ENCODE results near the gene RINL. TPM values are rescaled to one million over a fixed set of nuclear protein-coding genes. Genes with fewer than 3 reads are reported as not detected.
A peak's percentile ranks its signal among the peaks of the same experiment; 100 is the strongest.
"Not testable (repeated sequence)": the region's sequence is repeated elsewhere in the genome, so short reads cannot be mapped to it uniquely, and the experiment has no call there.

The RINL gene
- total RNA-seq, 2 donors from 2014 or later: 105 to 137 TPM

DNA sequence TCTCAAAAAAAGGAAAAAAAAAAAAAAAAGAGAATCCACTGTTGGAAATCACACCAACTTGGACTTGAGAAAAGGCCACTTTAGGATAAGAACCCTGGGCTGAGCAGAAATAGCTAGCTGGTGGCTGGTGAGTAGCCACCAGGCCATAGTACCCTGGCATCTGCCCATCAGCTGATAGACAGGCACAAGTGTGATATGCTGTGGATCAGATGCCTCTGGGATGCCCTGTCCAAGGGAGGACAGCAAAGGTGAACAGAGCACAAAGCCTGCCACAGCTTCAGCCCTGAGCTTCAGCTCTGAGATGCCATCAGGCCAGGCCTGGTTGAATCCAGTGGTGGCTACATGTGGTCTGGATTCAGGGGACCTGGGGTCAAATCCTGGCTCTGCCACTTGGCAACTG is 12.6 kb upstream of the RINL start:
- Mint-ChIP-seq H3K36me3 (no peaks in the 10 kb centered on the region), H3K27ac (no peak overlapping the region), H3K9me3 (no peaks in the 10 kb centered on the region)
- ATAC-seq (no peak), DNase-seq (ENCODE audit: low spot score in 2 of 2) (no peak)

DNA sequence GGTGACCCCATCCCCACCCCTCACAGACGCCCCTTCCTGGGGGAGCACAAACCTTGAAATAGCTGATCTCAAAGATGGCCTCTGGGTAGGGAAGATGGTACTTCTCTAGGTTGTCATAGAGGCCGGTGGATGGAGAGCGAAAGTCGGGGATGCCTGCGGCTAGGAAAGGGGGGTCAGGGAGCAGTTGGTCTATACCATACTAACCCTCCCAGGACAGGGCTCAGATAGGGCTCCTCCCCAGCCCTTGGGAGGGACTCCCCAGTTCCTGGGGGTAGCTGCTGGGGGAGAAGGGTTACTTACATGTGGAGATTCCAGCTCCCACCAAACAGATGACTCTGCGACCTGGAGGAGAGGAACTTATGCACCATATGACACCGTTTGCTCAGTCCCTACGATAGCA is 11.7 kb upstream of the RINL start:
- Mint-ChIP-seq H3K9me3 (no peaks in the 10 kb centered on the region), H3K27ac (no peak overlapping the region), H3K36me3 (no peaks in the 10 kb centered on the region)
- ATAC-seq (no peak), DNase-seq (ENCODE audit: low spot score in 2 of 2) (no peak)

DNA sequence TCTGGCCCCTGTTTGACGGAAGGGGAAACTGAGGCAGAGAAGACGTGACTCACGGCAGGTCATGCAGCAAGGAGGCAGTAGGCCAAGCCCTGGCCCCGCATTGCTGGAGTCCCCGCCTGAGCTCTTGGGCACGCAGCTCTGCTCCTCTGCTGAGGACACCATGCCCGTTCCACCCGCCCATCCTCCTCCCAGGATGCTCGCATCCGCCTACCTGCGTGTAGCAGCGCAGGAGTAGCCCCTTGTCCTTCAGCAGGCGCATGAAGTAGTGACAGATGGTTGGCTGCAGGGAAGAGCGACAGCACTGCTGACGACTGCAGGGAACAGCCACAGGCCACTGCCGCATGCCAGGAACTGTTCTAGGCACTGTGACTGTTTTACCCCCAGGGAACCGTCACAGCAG is 10.8 kb upstream of the RINL start:
- Mint-ChIP-seq H3K36me3 (no peaks in the 10 kb centered on the region), H3K27ac (no peak overlapping the region), H3K9me3 (no peaks in the 10 kb centered on the region)
- no peak for ATAC-seq
- no peak for DNase-seq (ENCODE audit: low spot score in 2 of 2)

DNA sequence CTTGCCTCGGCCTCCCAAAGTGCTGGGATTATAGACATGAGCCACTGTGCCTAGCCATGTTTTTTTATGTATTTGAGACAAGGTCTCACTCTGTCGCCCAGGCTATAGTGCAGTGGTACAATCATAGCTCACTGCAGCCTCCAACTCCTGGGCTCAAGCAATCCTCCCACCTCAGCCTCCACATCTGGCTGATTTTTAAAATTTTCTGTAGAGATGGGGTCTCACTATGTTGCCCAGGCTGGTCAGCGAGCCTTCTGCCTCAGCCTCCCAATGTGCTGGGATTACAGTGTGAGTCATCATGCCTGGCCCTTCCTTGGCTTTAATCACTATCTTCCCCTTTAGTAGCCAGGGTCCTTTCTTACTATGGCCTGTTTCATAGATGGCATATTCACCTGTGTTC is 6.6 kb upstream of the RINL start:
- peak overlapping the region in 1 of 2 donors; percentile 22 for H3K27ac Mint-ChIP-seq
- not testable (repeated sequence) for ATAC-seq; H3K9me3 Mint-ChIP-seq; DNase-seq (ENCODE audit: low spot score in 2 of 2); H3K36me3 Mint-ChIP-seq

DNA sequence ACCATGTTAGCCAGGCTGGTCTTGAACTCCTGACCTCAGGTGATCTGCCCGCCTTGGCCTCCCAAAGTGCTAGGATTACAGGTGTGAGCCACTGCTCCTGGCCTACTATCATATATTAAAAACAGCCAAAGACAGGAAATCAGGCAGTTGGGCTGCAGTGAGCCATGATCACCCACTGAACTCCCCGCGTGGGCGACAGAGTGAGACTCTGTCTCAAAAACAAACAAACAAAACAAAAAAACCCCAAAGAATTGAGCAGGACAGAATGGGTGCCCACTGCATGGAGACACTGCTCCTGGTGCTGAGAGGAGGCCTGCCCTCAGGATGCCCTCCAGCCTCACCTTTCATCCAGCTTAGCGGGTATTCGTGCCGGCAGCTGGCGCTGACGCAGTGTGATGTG is 5.2 kb upstream of the RINL start:
- Mint-ChIP-seq H3K27ac (peak overlapping the region; percentile 12 to 71), H3K36me3 (peaks cover 0 to 4% of the 10 kb centered on the region in 2 donors), H3K9me3 (no peaks in the 10 kb centered on the region)
- ATAC-seq (no peak), DNase-seq (ENCODE audit: low spot score in 2 of 2) (no peak)

DNA sequence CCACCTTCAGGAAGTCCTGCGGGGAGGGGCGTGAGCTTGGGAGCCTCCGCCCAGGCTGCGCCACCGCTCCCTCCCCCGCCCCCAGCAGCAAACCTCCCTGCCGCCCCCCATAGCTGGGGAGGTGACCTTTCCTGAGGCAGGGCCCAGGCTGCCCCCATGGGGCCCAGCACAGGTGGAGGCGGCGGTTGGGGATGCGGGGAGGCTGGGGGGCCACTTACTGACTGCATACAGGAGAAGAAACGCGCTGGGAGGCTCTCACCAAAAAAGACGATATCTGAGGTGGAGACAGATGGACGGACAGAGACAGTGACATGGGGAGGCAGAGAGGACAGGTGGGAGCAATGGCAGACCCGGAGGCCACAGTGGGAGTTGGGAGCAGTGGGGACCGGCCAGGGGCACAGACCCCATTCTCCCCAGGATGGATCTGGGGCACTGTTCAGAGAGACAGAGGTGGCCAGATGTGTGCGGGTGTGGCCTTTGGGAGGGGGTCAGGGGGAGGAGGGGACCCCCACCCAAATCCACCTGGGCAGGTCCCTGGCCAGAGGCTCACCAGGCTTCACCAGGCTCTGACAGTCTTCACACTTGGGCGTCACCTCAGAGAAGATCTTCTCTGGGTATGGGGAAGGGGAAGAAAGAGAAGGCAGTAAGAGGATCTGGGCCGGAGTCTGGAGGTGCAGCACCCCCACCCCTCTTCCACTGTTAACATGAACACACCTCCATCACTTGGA is 3.0 kb upstream of the RINL start:
- Mint-ChIP-seq H3K36me3 (peaks cover 4 to 5% of the 10 kb centered on the region in 2 donors), H3K9me3 (no peaks in the 10 kb centered on the region), H3K27ac (peak overlapping the region; percentile 66 to 74)
- ATAC-seq (no peak), DNase-seq (ENCODE audit: low spot score in 2 of 2) (no peak)

DNA sequence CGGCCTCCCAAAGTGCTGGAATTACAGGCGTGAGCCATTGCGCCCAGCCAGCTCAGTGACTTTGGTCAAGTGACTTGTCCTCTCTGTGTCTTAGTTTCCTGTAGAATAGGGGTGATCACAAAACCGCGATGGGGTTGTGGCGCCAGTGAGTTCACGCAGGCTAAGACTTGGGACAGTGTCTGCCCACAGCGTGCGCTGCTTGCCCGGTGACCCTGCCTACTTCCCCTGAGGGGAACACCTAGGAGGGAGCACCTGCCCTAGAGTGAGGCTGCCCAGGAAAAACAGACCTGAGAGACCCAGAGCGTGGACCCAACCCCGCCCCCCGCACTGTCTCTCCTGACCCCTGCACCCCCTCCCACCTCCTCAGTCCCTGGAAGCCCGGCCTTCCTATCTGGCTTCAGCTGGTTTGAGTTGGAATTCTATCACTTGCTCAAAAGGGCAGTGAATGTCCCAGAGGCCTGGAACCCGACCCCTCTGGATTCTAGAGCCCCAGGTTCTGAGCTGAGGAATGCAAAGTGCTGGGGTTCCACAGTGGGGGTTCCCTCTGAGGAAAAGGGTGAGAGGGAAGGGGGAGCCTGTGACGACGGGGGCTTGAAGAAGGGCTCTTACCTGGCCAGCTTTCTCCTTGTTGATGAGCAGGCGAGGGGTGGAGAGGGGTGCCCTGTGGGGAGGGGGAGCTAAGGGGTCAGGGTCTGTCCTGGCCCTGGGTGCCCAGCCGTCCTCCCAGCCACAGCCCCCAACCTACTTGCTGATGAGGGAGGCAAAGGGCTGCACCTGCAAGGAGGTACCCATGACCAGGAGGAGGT is 2.2 kb upstream of the RINL start:
- DNase-seq (ENCODE audit: low spot score in 2 of 2): no peak
- H3K27ac Mint-ChIP-seq: peak overlapping the region; percentile 74 to 90

DNA sequence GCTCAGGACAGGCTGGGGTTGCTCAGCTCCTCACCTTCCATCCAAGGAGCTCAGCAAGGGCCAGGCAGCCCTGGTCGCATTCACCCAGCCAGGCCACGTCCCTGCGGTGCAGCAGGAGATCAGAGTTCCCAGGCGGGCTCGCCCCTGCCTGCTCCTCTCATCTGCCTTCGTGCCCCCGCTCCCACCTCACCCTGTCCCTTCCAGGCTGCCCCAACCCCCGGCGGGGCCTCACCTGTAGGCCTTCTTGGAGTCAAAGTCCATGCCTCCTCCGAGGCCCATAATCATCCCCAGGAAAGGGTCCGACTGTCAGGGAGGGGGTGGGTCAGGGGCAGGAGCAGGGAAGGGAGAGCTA is 1.3 kb upstream of the RINL start:
- Mint-ChIP-seq H3K9me3 (no peaks in the 10 kb centered on the region), H3K36me3 (peaks cover 5 to 7% of the 10 kb centered on the region in 2 donors), H3K27ac (peak overlapping the region; percentile 90 to 100)
- ATAC-seq: no peak
- no peak for DNase-seq (ENCODE audit: low spot score in 2 of 2)

More for the DNA sequence above, 2.2 kb upstream of the RINL start:
- no peak for ATAC-seq
- no peaks in the 10 kb centered on the region for H3K9me3 Mint-ChIP-seq
- H3K36me3 Mint-ChIP-seq: peaks cover 5 to 7% of the 10 kb centered on the region in 2 donors

DNA sequence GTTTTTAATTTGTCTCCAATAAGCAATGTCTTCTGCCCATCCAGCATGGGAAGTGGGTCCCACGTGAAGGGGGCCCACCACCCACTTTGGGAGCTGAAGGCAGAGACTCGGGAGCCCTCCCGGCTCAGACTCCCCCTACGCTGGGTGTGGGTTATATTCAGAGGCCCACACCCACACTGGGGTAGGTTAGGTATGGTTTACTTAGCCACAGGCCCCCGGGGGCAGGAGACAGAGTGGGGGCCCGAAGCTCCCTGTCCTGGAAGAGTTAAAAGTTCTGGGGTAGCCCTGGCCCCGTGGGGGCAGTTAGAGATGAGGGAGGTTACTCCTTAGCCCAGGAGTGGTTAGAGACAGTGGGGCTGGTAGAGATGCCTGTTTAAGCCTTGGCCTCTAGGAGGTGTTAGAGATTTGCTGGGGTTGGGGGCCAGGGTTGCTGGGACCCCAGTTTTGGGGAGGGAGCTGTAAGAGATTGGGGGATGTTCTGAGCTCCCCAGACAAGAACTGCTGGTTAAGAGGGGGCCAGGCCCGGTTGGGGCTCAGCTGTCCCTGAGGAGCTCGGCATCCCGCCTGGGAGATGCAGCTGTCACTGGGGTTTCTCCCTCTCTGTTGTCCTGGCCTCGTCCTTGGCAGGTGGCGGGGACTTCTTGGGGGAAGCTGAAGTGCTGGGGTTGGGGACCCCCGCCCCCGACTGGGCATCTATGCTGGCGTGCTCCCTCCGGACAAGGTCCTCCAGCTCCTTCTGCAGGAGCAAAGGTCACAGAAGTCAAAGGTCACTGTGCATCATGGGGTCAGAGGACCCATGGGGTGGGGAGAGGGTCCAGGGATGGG is 712 bp upstream of the RINL start:
- peaks cover 5 to 7% of the 10 kb centered on the region in 2 donors for H3K36me3 Mint-ChIP-seq
- DNase-seq (ENCODE audit: low spot score in 2 of 2): no peak
- H3K27ac Mint-ChIP-seq: peak overlapping the region; percentile 98 to 100
- no peaks in the 10 kb centered on the region for H3K9me3 Mint-ChIP-seq
- ATAC-seq: peak; percentile 13 to 37

DNA sequence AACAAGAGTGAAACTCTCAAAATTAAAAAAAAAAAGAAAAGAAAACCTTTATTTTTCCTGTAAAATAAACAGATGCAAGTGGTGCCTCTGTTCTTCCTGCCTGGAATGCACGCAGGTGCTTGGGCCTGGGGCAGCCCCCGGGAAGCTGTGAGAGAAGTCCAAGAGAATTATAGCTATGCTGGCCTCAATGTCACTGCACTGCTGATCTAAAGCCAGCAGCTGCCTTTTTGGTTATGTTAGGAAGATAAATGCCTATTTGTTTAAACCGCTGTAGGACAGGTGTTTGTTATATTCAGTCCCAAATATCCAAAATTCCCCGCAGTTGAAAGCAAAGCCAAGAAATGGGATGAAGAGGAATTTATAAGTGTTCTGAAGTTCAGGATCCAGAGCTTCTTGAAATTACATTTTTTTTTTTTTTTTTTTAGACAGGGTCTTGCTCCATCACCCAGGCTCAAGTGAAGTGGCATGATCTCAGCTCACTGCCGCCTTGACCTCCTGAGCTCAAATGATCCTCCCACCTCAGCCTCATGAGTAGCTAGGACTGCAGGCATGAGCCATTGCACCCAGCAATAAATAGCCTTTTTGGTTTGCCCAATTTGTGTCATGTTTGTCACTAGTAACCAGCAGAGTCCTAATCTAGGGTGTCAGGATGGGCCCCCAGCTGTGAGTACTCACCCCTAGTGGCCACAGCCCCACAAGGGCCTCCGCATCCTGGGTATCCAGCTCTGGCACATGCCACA is 2.2 kb downstream of the RINL start:
- H3K27ac Mint-ChIP-seq: peak overlapping the region; percentile 88 to 100
- DNase-seq (ENCODE audit: low spot score in 2 of 2) (no peak), ATAC-seq (no peak)
- no peaks in the 10 kb centered on the region for H3K9me3 Mint-ChIP-seq
- H3K36me3 Mint-ChIP-seq: peaks cover 10 to 24% of the 10 kb centered on the region in 2 donors

DNA sequence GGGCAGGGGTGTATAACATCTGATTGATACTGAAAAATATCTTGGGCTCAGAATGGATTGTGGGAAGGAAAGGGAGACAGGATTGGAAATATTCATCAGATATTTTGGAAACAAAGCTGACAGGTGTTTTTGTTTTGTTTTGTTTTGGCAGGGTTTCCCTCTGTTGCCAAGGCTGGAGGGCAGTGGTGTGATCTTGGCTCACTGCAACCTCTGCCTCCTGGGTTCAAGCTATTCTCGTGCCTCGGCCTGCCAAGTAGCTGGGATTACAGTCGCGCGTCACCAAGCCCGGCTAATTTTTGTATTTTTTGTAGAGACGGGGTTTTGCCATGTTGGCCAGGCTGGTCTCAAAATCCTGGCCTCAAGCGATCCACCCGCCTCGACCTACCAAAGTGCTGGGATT is 4.7 kb downstream of the RINL start:
- DNase-seq (ENCODE audit: low spot score in 2 of 2); H3K9me3 Mint-ChIP-seq; ATAC-seq: not testable (repeated sequence)
- H3K27ac Mint-ChIP-seq: peak overlapping the region in 1 of 2 donors; percentile 63
- H3K36me3 Mint-ChIP-seq: peaks cover 20 to 47% of the 10 kb centered on the region in 2 donors

DNA sequence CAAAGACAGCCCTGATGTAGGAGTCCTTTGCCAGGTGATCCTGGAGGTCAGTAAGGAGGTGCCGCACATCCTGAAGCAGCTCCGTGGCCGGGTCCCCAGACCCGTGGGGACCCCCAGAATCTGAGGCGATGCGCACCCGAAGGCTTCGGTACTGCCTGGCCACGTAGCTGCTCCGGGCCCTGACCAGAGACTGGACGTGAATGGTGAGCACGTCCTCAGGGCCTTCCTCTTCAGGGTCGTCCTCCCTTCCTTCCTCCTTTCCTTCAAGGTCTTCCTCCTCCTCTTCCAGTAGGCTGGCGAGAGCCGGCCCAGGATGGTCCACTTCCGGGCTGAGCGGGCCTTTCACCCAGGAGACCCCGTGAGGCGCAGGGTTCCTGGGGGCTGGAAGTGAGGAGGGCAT is 7.5 kb downstream of the RINL start:
- peaks cover 18 to 39% of the 10 kb centered on the region in 2 donors for H3K36me3 Mint-ChIP-seq
- DNase-seq (ENCODE audit: low spot score in 2 of 2) (no peak), ATAC-seq (no peak)
- peak overlapping the region; percentile 29 to 87 for H3K27ac Mint-ChIP-seq
- H3K9me3 Mint-ChIP-seq: no peaks in the 10 kb centered on the region

DNA sequence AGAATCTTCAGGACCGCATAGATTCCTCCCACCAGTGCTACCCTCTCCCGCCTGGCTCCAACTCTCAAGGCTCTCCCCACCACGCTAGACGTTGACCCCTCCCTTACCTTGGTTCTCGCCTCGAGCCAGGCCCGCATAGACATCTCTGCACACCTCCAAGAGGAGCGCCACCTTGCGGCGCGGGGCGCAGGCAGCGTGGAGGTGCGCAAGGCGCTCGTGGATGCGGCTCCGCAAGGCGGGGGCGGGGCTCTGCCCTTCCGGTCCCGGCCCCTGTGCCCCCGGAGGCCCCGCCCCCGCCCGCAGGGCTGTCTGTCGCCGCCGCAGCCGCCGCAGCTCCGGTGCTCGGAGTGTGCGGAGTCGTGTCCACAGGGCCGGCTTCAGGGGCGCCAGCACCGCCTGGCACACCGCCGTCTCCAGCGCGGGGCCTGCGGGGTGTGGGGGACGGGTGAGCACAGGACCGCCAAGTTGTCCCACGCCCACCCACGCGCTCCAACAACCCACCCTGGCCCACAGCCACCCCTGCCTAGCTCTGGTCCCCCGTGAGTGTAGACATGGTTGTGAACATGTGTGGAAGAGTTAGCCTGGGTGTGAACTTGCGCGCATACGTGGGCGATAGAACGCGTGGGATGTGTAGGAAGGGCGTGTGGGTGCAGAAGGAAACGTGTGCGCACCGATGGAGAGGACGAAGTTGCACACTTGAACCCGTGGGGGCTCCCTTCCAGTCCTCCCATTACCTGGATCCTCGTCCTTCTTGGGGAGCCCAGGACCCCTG is 8.1 kb downstream of the RINL start:
- ATAC-seq (peak; percentile 89 to 91), DNase-seq (ENCODE audit: low spot score in 2 of 2) (peak; percentile 89 to 93)
- H3K27ac Mint-ChIP-seq: peak overlapping the region; percentile 79 to 87
- H3K9me3 Mint-ChIP-seq: no peaks in the 10 kb centered on the region
- peaks cover 18 to 39% of the 10 kb centered on the region in 2 donors for H3K36me3 Mint-ChIP-seq

DNA sequence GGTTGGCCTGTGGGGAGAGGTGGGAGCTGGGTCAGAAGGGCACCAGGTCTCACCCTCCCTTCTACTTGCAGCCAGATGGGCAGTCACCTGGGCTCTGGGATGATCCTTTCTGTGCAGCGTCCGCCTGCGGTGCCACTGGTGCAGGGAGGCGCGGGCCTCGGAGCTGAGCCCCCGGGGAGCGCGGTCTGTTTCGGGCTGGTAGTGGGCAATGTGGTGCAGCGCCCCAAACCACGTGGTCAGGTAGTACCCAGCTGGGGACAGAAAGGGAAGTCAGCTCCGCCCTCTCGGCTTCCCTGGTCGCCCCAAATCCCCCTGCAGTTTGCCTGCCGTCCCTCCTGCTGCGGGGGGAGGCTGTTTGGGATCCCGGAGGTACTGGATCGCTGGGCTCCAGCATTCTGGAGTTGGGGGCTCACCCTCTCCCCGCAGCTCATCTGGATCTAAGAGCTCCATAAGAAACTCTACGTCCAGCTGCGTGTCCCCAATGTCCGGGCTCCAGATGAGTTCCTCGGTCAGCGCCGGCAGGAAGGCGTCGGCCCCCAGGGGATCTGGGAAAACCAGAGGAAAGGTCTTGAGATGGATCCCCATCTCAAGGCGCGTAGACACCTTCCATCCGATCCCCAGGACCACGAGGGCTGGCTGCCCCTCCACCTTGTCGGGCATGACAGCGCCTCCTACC is 8.8 kb downstream of the RINL start:
- ATAC-seq (peak in 1 of 2 donors; percentile 35), DNase-seq (ENCODE audit: low spot score in 2 of 2) (no peak)
- Mint-ChIP-seq H3K36me3 (peaks cover 18 to 39% of the 10 kb centered on the region in 2 donors), H3K27ac (peak overlapping the region; percentile 79 to 87), H3K9me3 (no peaks in the 10 kb centered on the region)

DNA sequence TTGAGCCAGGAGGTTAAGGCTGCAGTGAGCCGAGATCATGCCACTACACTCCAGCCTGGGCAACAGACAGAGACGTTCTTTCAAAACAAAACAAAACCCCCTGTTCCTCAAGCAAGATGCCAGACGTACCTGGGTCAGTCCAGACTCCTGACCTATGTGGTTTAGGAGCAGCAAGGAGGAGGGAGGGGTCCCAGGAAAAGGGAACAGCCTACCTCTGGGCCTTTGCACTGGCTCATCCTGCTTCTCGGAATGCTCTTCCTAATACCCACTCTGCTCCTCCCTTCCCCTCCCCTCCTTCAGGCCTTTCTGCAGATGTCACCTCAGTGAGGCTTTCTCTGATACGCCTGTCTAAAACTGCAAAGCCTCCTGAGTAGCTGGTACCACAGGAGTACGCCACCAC is 9.5 kb downstream of the RINL start:
- H3K36me3 Mint-ChIP-seq: peaks cover 18 to 39% of the 10 kb centered on the region in 2 donors
- no peak for DNase-seq (ENCODE audit: low spot score in 2 of 2)
- ATAC-seq: no peak
- H3K9me3 Mint-ChIP-seq: no peaks in the 10 kb centered on the region
- peak overlapping the region in 1 of 2 donors; percentile 87 for H3K27ac Mint-ChIP-seq

All from activated naive CD4-positive, alpha-beta T cell treated with anti-CD3 and anti-CD28 coated beads, Interleukin-2, amount 50 U/mL, for 72 hours (primary cell).